M059J (cell line): Measurements from ENCODE around the gene FCRL4. TPM values are rescaled to one million over a fixed set of nuclear protein-coding genes. Genes with fewer than 3 reads are reported as not detected.
"Not testable (repeated sequence)": the region's sequence is repeated elsewhere in the genome, so short reads cannot be mapped to it uniquely, and the experiment has no call there.

ENCODE experiments used
- DNase-seq: peaks from one replicate; pipeline ENCODE4 v3.0.0-alpha.2; 2012; ENCODE audit warnings: low read depth
- total RNA-seq: library from RNA; depleted of rRNA; stranded (reverse); fragments of >200 nt; shearing (Covaris generic); gene quantifications from 2 replicates; pipeline ENCODE4 v1.2.3, GENCODE V29; 2014; rRNA removed

FCRL4 gene
- total RNA-seq, 1 experiment from 2014 or later = not detected

DNA sequence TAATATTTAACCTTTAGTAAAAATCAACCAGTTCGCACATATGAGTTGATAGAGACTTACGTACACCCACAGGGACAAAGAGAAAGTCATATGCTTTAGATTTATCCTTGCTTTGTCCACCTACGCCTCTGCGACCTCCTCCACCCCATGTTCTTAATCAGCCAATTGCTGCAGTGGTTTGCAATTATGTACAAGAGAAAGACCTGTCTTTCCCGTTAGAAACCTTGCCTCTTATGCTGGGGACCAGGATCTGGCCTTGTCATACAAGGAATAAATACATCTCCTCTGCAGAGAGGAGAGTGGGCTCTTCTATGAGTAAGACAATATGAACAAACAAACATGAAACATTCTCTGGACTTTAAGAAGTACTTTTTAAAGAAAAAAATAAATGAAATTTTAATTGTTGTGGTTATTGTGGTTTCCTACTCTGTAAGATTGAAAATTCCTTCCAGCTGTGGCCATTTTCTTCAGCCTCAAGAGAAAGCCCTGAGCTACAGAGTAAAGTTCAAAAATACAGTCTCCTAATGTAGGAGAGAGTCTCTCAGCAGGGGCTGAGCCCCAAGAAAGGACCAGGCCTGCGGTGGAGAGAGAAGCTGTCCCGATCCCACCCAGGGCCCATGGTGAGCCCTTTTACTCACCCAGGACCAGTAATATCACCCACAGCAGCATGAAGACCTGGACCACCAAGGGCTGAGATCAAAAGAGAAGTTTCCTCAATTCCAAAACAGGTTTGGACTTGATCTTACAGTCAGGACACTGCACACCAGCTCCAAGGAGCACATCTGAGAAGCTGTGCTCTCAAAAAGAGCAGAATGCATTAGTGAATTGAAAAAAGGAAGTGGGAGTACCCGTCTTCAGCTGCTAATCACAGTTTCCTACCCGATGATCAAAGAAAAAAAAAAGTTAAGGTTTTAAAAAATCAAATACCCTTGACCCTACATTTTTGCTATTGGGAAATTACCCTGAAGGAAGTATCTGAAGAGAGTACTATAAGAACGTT is 45.9 kb downstream of the FCRL4 start, which contains the start of gene FCRL5:
Gene FCRL5, minus strand, starts transcription at position 822 of the 1,000 bp plus-strand sequence. Its CDS starts 153 bp downstream, at position 669.
- DNase-seq = no peak

DNA sequence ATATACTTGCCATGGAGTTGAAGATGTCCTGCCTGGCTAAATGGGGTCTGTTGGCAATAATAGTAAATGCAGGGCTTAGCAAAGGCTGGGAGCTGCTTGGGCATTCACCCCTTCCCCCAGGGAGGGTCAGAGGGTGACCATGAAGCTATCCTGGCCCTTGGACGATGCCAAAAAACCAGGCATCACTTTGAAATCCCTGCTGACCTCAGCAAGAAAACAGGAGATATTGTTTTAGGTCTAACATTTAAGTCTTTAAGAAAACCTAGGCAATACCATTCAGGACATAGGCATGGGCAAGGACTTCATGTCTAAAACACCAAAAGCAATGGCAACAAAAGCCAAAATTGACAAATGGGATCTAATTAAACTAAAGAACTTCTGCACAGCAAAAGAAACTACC is 49.8 kb downstream of the FCRL4 start:
- not testable (repeated sequence) for DNase-seq

DNA sequence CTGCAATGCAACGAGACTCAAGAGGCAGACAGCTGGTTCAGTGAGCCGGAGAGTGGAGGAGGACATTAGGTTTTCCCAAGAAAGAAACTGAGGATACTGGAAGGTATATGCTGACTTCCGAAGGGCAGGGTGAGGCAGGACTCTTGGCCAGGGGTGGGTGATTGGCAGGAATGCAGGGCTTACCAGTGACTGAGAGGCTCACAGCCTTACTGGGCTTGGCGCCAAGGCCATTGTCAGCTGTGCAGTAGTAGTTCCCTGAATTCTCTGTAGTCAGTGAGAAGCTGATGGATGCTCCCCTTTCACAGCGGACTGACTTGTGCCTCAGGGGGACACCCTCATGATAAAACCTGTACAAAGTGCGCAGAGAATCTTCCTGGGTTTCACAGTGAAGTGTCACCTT is 55.2 kb downstream of the FCRL4 start:
- no peak for DNase-seq

DNA sequence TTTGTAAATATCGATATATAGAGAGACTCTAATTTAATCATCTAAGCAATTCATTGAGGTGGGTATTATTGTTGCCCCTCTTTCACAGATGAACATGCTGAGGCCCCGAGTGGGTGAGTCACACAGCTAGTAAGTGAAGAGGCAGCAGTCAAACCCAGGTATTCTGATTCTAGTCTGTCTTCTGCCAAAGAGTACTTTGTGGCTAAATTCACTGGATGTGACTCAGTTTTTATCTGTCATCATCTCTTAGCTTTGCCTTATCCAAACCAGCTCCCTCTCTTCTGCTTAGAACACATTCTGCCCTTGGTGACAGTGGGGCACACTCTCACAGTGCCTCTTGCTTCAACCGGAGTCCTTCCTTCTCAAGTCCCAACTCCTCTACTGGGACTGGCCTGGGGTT is 57.0 kb downstream of the FCRL4 start:
- peak; percentile 39 for DNase-seq

DNA sequence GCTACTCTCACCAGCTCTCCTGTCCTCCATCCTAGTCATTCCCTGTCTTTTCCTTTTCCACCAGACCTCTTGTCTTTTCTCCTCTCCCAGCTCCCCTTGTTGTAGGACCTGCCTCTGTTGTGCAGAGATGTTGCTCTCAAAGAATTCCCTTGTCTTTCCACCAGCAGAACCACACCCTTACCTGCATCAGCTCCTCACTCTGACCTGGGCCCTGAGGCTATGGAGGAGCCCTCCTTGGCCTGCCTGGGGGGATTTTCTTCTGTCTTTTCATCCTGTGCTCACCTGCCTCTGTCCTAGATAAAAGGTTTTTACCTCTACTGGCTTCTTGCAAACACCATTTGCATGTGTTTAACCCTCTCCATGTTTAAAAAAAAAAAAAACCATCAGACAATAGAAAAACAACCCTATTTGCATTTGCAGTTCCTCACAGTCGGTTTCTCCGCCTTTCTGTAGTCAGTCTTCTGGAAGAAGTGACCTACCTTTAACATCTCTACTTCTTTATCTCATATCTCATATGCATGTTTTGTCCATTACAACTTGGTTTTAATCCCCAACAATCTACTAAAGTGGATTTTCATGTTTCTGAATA is 57.6 kb downstream of the FCRL4 start:
- no peak for DNase-seq

DNA sequence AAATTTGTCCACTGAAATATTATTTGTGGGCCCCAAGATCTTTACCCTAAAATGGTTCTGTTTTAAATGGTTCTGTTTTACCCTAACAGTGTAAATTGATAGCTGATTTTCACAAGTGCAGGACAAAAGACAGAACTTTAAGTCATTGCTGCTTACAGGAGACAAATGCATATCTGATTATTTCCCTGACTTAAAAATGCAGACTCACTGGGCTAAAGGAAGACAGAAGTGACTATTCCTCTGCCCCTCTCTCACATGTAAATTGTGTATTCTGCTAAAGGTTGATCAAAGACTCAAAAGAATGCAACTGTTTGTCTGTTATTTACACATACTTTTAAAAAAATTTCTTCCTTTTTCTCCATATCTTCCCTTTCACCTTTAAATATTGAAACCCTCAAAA is 58.3 kb downstream of the FCRL4 start:
- DNase-seq = no peak

DNA sequence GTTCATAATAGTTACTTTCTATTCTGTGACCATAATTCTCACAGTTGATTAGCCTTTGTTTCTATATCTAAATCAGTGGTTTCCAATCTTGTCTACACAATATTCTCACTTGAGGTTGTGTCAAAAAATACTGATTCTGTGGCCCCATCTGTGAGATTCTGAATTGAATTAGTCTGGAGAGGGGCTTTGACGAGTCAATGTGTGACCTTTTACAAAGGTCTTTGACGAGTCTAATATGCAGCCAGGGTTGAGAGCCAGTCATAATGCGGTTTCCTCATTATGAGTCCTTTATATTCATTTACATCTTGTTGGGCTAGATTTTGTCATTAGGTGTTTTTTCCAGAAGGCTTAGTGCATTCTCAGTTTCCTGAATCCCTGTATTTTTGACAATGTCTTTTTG is 65.3 kb downstream of the FCRL4 start:
- DNase-seq = no peak

DNA sequence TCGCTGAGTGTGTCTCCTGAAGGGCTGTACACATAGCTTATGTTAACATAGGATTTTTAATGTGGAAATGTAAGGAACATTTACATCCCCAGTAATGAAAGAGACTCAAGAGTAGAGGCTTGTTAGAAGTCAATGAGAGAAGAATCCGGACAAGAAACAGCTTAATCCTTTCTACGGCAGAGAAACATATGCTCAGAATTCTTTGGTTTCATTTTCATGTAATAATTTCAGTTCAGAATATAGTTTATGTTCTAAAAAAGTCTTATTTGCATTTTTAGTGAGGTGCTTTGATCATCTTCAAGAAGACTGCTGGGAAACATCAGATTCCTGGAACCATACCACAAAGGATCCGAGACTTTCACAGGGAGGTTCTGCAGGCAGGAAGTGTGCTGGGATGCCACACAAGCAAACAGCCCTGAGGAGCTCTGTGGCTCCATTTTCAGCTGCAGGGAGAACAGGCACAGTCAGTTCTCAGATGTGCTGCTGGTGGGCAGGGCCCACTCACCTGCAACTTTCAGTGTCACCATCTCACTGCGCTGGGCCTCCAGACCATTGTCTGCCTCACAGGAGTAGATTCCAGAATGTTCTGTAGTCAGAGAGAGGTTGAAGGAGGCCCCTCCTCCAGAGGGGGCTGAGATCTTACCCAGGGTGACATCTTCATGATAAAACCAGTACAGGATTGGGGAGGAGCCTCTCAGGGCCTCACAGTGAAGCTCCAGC is 74.0 kb downstream of the FCRL4 start:
- DNase-seq = no peak

Other genes starting within 250 kb of the FCRL4 start
- not detected in 2 replicates for gene FCRL5, start 45.6 kb downstream of the FCRL4 start, total RNA-seq
- gene FCRL3, start 102.7 kb upstream of the FCRL4 start, total RNA-seq = not detected in 2 replicates
- not detected in 2 replicates for gene FCRL2, start 179.0 kb upstream of the FCRL4 start, total RNA-seq
- gene FCRL1, start 222.0 kb upstream of the FCRL4 start, total RNA-seq = not detected in 2 replicates
- 0.10 TPM in 1 of 2 replicates, not detected in the other for gene CD5L, start 243.7 kb upstream of the FCRL4 start, total RNA-seq